Mammary epithelial cell (primary cell): Measurements from ENCODE around the gene TOGARAM2.

Source experiments
- CTCF ChIP-seq, 2 donors: IDR thresholded peaks in 1 of 2; conservative IDR thresholded peaks in 1 of 2; 2 replicates each; pipeline ENCODE4 v1.5.1; 2011 to 2012; ENCODE audit warnings: inconsistent platforms in 2 of 2, low read length in 2 of 2, mild to moderate bottlenecking in 2 of 2, control low read depth in 1 of 2, low read depth in 1 of 2; ENCODE audit not compliant: insufficient read depth in 1 of 2; ENCODE audit errors: extremely low read depth in 1 of 2
- EZH2 ChIP-seq: IDR thresholded peaks from 2 replicates; pipeline ENCODE4 v1.6.1; 2012; ENCODE audit warnings: low read length, inconsistent platforms, borderline replicate concordance

GRCh38 chr2:28952836-28953211 is 28.3 kb upstream of the TOGARAM2 start:
- TF ChIP-seq CTCF (conservative IDR thresholded peaks at IDR 0.05 in 1 of 2, IDR thresholded peaks at IDR 0.05 in 1 of 2; ENCODE audit: extremely low read depth in 1 of 2, insufficient read depth in 1 of 2, low read depth in 1 of 2, low read length in 2 of 2) (peak in 1 of 2 donors; percentile 29), EZH2 (no peak)
